Panc1 (cell line): ENCODE data around the gene COMMD10. TPM values are rescaled to one million over a fixed set of nuclear protein-coding genes. Genes with fewer than 3 reads are reported as not detected.

Source experiments
- ATAC-seq: fragments of 200-7000 bp; cut with Tn5 transposase; 2 replicates; pipeline ENCODE4 v1.9.1; 2020; ENCODE audit warnings: mild to moderate bottlenecking, moderate library complexity
- BruUV-seq: library from RNA; stranded (reverse); fragments of 400-500 nt; replicated peaks from 2 replicates; lab custom pipeline; 2021; lab: Mats Ljungman, UMichigan
- CTCF ChIA-PET: fragments of 300-600 bp; sonication (Branson Sonifier 250); formaldehyde crosslinking; loops from one replicate; lab custom pipeline; 2022; ENCODE audit warnings: antibody characterized with exemption; lab: Charles Lee
- POLR2A ChIA-PET: fragments of 300-600 bp; sonication (Branson Sonifier 250); formaldehyde crosslinking; loops from one replicate; lab custom pipeline; 2022; ENCODE audit warnings: antibody characterized with exemption; lab: Charles Lee
- DNase-seq: peaks from one replicate; pipeline ENCODE4 v3.0.0-alpha.2; 2010; ENCODE audit warnings: low read depth, low spot score
- H3K27ac ChIP-seq: 2 replicates; pipeline ENCODE4 v1.5.1; 2011; ENCODE audit warnings: mild to moderate bottlenecking, low read length, inconsistent platforms
- H3K27me3 ChIP-seq: fragments of 200-500 bp; sonication (Bioruptor generic); 2 replicates; pipeline ENCODE4 v1.6.0; 2014; ENCODE audit warnings: low read length, inconsistent platforms; ENCODE audit not compliant: control insufficient read depth, insufficient read depth
- H3K36me3 ChIP-seq: fragments of 200-500 bp; sonication (Bioruptor generic); 2 replicates; pipeline ENCODE4 v1.5.1; 2014; ENCODE audit warnings: inconsistent platforms, mild to moderate bottlenecking, low read length, moderate library complexity; ENCODE audit not compliant: control insufficient read depth, insufficient read depth
- H3K4me1 ChIP-seq: 2 replicates; pipeline ENCODE4 v1.5.1; 2011; ENCODE audit warnings: inconsistent platforms, mild to moderate bottlenecking, low read length, moderate library complexity; ENCODE audit not compliant: control insufficient read depth, insufficient read depth
- H3K4me3 ChIP-seq, 2 experiments: 2 replicates each; pipeline ENCODE4 v1.5.1; 2011 to 2012; ENCODE audit warnings: low read depth in 2 of 2, low read length in 2 of 2, mild to moderate bottlenecking in 2 of 2, inconsistent platforms in 1 of 2, moderate library complexity in 1 of 2
- H3K9me3 ChIP-seq: fragments of 200-500 bp; sonication (Bioruptor generic); 2 replicates; pipeline ENCODE4 v1.5.1; 2014; ENCODE audit warnings: low read depth, mild to moderate bottlenecking, inconsistent platforms, low read length, moderate library complexity; ENCODE audit not compliant: control insufficient read depth, insufficient read depth
- CTCF ChIP-seq: fragments of 450-650 bp; IDR thresholded peaks from 2 replicates; pipeline ENCODE4 v1.5.1; 2017; ENCODE audit warnings: mild to moderate bottlenecking
- POLR2AphosphoS5 ChIP-seq: IDR thresholded peaks from 2 replicates; pipeline ENCODE4 v1.6.1; 2012; ENCODE audit warnings: mild to moderate bottlenecking, low read depth, low read length, moderate library complexity
- REST ChIP-seq, 2 experiments: IDR thresholded peaks; 2 replicates each; pipeline ENCODE4 v1.6.1; 2011 to 2012; ENCODE audit warnings: low read depth in 2 of 2, control low read depth in 1 of 2, low read length in 1 of 2, mild to moderate bottlenecking in 1 of 2, moderate library complexity in 1 of 2; ENCODE audit not compliant: insufficient read depth in 1 of 2
- SIN3A ChIP-seq: IDR thresholded peaks from 2 replicates; pipeline ENCODE4 v1.6.1; 2012; ENCODE audit warnings: low read depth, mild to moderate bottlenecking, low read length, moderate library complexity, borderline replicate concordance; ENCODE audit not compliant: insufficient read depth
- TCF7L2 ChIP-seq: IDR thresholded peaks from 2 replicates; pipeline ENCODE4 v1.6.1; 2011; ENCODE audit warnings: mild to moderate bottlenecking, low read depth, low read length, inconsistent platforms
- in situ Hi-C: cut with HindIII; loops from 2 replicates; pipeline ENCODE4 v1.10.0; 2016; ENCODE audit warnings: low sequenced_read_pairs, low pct_unique_long_range_greater_than_20kb
- intact Hi-C: fragments of 100-400 bp; cut with micrococcal nuclease; formaldehyde crosslinking; loops from one replicate; pipeline ENCODE4 v1.10.0; 2022; ENCODE audit not compliant: unreplicated experiment
- total RNA-seq: library from RNA; stranded (reverse); gene quantifications from one replicate; pipeline ENCODE4 v1.2.1, GENCODE V29; 2021; ENCODE audit not compliant: unreplicated experiment

Gene COMMD10
- total RNA-seq, 1 experiment from 2014 or later = 37.9 TPM

GRCh38 chr5:116145416-116145815, 60.6 kb downstream of the COMMD10 start:
- Histone ChIP-seq H3K27ac (no peak overlapping the region), H3K36me3 (no peaks in the 10 kb centered on the region), H3K4me1 (no peaks in the 10 kb centered on the region), H3K9me3 (no peaks in the 10 kb centered on the region), H3K27me3 (no peaks in the 10 kb centered on the region), H3K4me3 (no peak overlapping the region)
- BruUV-seq = no TSS peak
- POLR2A ChIA-PET = no interaction called here
- TF ChIP-seq CTCF (no peak), POLR2AphosphoS5 (no peak), REST (IDR thresholded peaks at IDR 0.05; ENCODE audit: insufficient read depth in 1 of 2, low read depth in 2 of 2, low read length in 1 of 2) (no peak), TCF7L2 (no peak), SIN3A (no peak)
- intact Hi-C loops = no loop called here
- DNase-seq (no peak), ATAC-seq (no peak)
- in situ Hi-C loops = no loop called here
- CTCF ChIA-PET = no interaction called here

GRCh38 chr5:116152169-116152568, 67.3 kb downstream of the COMMD10 start:
- ChIA-PET CTCF (no interaction called here), POLR2A (interaction anchor here (0.7 kb wide), 1 partner anchor 791 kb away, joined by 4 read pairs; no protein-coding TSS in a partner anchor)
- ATAC-seq (no peak), DNase-seq (no peak)
- Histone ChIP-seq H3K4me1 (no peaks in the 10 kb centered on the region), H3K27me3 (no peaks in the 10 kb centered on the region), H3K27ac (no peak overlapping the region), H3K4me3 (no peak overlapping the region), H3K36me3 (no peaks in the 10 kb centered on the region), H3K9me3 (no peaks in the 10 kb centered on the region)
- in situ Hi-C loops (no loop called here), intact Hi-C loops (no loop called here)
- no TSS peak for BruUV-seq
- TF ChIP-seq REST (IDR thresholded peaks at IDR 0.05; ENCODE audit: insufficient read depth in 1 of 2, low read depth in 2 of 2, low read length in 1 of 2) = no peak
